ENCODE data around the gene SLCO3A1.

GRCh38 chr15:91919014-91919534 lies 65.6 kb downstream of the SLCO3A1 start:
- TF ChIP-seq EZH2 (IDR thresholded peaks at IDR 0.05; ENCODE audit: insufficient read depth, poor library complexity, severe bottlenecking) (no peak), EZH2phosphoT487 (IDR thresholded peaks at IDR 0.05; ENCODE audit: insufficient read depth, low read depth) (no peak)

Data from GM23248 (cell line).